HG03342 (cell line): ENCODE measurements around the gene SRMS.

ENCODE experiments used
- ATAC-seq: cut with Tn5 transposase; IDR thresholded peaks from one replicate; pipeline ENCODE4 v1.9.1; 2021; ENCODE audit warnings: mild to moderate bottlenecking, moderate library complexity; ENCODE audit not compliant: unreplicated experiment

The SRMS gene

DNA sequence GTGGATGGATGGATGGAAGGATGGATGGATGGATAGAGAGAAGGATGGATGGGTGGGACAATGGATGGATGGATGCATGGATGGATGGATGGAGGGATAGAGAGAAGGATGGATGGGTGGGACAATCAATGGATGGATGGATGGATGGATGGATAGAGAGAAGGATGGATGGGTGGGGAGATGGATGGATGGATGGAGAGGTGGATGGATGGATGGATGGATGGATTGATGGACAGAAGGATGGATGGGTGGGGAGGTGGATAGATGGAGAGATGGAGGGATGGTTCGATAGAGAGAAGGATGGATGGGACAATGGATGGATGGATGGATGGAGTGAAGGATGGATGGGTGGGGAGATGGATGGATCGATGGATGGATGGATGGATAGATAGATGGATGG, 55.0 kb downstream of the SRMS start:
- no peak for ATAC-seq

DNA sequence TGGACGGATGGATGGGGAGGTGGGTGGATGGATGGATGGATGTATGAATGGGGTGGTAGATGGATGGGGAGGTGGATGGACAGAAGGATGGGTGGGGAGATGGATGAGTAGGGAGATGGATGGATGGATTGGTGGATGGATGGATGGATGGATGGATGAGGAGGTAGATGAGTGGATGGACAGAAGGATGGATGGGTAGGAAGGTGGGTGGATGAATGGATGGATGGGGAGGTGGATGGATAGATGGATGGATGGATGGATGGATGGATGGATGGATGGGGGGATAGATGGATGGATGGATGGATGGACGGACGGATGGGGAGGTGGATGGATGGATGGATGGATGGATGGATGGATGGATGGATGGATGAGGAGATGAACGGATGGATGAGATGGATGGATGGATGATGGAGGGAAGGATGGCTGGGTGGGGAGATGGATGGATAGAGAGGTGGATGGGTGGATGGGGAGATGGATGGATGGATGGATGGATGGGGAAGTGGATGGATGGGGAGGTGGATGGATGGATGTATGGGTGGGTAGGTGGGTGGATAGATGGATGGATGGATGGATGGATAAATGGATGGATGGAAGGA, 55.8 kb downstream of the SRMS start:
- ATAC-seq: no peak

DNA sequence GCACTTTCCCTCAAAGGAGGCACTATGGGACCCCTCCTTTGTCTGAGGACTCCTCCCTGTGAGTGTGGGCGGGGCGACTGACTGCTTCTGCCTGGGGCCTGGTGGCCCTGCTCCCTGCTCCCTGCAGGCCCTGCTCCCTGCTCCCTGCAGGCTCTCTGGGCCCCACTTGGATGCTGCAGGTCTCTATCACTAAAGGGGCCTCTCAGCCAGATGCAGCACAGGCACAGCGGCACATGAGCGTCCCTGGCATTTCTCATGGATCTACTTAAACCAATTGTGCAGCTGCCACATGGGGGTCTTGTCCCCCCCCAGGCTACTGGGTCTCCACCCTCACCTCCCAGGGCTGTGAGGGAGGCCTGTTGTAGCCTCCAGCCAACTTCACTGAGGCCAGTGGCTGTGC, 56.5 kb downstream of the SRMS start:
- ATAC-seq: no peak
